DOHH2 (cell line): ENCODE measurements around the gene C1QTNF5.

Experiments used
- EZH2phosphoT487 ChIP-seq: fragments of 200-600 bp; sonication (generic); IDR thresholded peaks from 2 replicates; pipeline ENCODE4 v1.6.1; 2017; ENCODE audit warnings: borderline replicate concordance, mild to moderate bottlenecking, antibody characterized with exemption, low read length, moderate library complexity, mixed read lengths
- TF ChIP-seq, protein P1 (sequence below): fragments of 200-600 bp; sonication (generic); IDR thresholded peaks from one replicate; pipeline ENCODE4 v1.5.1; 2014; ENCODE audit warnings: antibody characterized with exemption, mild to moderate bottlenecking, low read depth, low read length; ENCODE audit not compliant: poor library complexity, severe bottlenecking

DNA sequence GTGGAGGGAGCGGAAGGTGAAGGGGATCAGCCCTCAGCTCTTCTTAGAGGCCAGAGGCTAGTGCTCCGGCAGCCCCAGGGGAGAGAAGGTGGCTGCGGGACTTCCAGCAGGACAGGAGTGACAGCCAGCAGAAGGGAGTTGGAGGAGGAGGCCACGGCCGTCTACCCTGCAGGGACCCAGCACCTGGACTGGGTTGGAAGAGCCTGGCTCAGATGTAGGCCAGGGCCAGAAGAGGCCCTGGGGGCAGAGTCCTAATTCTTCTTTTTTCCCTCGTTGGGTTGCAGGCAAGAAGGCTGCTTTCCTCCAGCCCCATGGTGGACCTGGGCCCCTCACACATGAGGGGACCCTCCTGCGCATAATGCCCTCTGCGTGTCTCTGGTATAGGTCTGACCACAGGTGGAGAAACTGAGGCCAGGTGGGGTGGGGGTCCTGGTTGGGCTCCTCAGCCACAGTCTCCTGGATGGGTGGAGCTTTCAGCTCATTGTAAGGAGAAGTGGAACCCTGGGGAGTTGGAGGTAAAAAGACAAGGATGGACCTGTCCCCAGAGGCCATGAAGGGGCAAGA, 21.5 kb downstream of the C1QTNF5 start:
- TF ChIP-seq, protein P1, sequence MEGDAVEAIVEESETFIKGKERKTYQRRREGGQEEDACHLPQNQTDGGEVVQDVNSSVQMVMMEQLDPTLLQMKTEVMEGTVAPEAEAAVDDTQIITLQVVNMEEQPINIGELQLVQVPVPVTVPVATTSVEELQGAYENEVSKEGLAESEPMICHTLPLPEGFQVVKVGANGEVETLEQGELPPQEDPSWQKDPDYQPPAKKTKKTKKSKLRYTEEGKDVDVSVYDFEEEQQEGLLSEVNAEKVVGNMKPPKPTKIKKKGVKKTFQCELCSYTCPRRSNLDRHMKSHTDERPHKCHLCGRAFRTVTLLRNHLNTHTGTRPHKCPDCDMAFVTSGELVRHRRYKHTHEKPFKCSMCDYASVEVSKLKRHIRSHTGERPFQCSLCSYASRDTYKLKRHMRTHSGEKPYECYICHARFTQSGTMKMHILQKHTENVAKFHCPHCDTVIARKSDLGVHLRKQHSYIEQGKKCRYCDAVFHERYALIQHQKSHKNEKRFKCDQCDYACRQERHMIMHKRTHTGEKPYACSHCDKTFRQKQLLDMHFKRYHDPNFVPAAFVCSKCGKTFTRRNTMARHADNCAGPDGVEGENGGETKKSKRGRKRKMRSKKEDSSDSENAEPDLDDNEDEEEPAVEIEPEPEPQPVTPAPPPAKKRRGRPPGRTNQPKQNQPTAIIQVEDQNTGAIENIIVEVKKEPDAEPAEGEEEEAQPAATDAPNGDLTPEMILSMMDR, result no peak
- no peak for TF ChIP-seq EZH2phosphoT487
